PC-3 (cell line): ENCODE data around the gene KRT3.

ENCODE experiments used
- CTCF ChIP-seq: fragments of 300-600 bp; sonication (generic); conservative IDR thresholded peaks from 2 replicates; pipeline ENCODE4 v1.5.1; 2017; ENCODE audit warnings: antibody characterized with exemption, low read depth, mild to moderate bottlenecking, low read length
- EZH2 ChIP-seq: fragments of 300-600 bp; sonication (generic); IDR thresholded peaks from one replicate; pipeline ENCODE4 v1.6.1; 2017; ENCODE audit warnings: antibody characterized with exemption, mild to moderate bottlenecking, low read length; ENCODE audit not compliant: unreplicated experiment

GRCh38 chr12:52822771-52823510 lies 27.0 kb upstream of the KRT3 start:
- no peak for TF ChIP-seq CTCF
- TF ChIP-seq EZH2, result no peak
